22Rv1 (cell line): ENCODE data around the gene CES5A.
"Not testable (repeated sequence)": the region's sequence is repeated elsewhere in the genome, so short reads cannot be mapped to it uniquely, and the experiment has no call there.

Experiments
- H3K27ac ChIP-seq: fragments of 450-650 bp; 2 replicates; pipeline ENCODE4 v1.5.1; 2017
- ZFX ChIP-seq: fragments of 450-650 bp; IDR thresholded peaks from 2 replicates; pipeline ENCODE4 v1.6.1; 2017; ENCODE audit warnings: antibody characterized with exemption, borderline replicate concordance
- TF ChIP-seq, protein P1 (sequence below): fragments of 450-650 bp; IDR thresholded peaks from 2 replicates; pipeline ENCODE4 v1.5.1; 2017; ENCODE audit warnings: mild to moderate bottlenecking

Gene CES5A, protein sequence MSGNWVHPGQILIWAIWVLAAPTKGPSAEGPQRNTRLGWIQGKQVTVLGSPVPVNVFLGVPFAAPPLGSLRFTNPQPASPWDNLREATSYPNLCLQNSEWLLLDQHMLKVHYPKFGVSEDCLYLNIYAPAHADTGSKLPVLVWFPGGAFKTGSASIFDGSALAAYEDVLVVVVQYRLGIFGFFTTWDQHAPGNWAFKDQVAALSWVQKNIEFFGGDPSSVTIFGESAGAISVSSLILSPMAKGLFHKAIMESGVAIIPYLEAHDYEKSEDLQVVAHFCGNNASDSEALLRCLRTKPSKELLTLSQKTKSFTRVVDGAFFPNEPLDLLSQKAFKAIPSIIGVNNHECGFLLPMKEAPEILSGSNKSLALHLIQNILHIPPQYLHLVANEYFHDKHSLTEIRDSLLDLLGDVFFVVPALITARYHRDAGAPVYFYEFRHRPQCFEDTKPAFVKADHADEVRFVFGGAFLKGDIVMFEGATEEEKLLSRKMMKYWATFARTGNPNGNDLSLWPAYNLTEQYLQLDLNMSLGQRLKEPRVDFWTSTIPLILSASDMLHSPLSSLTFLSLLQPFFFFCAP

DNA sequence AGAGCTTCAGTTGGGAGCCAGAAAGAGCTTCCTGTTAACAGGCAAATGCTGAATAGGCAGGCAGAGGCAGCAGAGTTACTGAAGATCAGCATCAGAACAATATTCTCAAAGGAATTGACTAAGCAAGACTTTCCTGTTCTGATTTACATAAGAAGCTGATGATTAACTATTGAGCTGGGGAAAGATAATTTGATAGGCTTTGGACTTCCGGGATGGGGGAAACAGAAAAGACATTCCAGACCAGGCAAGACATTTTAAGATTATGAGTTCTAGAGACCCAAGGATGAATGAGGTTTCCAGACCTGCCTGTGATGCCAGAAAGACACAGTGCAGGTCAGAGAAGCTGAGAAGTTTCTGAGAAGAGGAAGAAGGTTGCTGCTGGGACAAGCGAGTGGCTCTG, at the start of gene CES5A:
Gene CES5A, minus strand, starts transcription at position 101 of the 400 bp plus-strand sequence. CDS start 152 bp downstream, outside the sequence.
- TF ChIP-seq, protein P1, sequence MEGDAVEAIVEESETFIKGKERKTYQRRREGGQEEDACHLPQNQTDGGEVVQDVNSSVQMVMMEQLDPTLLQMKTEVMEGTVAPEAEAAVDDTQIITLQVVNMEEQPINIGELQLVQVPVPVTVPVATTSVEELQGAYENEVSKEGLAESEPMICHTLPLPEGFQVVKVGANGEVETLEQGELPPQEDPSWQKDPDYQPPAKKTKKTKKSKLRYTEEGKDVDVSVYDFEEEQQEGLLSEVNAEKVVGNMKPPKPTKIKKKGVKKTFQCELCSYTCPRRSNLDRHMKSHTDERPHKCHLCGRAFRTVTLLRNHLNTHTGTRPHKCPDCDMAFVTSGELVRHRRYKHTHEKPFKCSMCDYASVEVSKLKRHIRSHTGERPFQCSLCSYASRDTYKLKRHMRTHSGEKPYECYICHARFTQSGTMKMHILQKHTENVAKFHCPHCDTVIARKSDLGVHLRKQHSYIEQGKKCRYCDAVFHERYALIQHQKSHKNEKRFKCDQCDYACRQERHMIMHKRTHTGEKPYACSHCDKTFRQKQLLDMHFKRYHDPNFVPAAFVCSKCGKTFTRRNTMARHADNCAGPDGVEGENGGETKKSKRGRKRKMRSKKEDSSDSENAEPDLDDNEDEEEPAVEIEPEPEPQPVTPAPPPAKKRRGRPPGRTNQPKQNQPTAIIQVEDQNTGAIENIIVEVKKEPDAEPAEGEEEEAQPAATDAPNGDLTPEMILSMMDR: no peak
- no peak for TF ChIP-seq ZFX
- H3K27ac ChIP-seq: no peak within 1 kb of the TSS

DNA sequence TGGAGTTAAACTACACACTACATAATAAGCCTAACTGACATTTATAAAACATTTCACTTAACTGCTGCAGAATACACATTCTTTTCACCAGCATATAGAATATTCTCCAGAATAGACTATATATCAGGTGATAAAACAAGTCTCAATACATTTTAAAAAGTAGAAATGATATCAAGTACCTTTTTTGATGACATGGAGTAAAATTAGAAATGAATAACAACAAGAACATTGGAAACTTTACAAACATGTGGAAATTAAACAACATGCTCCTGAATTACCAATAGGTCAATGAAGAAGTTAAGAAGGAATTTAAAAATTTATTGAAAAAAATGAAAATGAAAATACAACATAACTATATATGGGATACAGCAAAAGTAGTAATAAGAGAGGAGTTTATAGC, 47.5 kb upstream of the CES5A start:
- TF ChIP-seq, protein P1: no peak
- TF ChIP-seq ZFX: no peak
- H3K27ac ChIP-seq: no peak overlapping the region

DNA sequence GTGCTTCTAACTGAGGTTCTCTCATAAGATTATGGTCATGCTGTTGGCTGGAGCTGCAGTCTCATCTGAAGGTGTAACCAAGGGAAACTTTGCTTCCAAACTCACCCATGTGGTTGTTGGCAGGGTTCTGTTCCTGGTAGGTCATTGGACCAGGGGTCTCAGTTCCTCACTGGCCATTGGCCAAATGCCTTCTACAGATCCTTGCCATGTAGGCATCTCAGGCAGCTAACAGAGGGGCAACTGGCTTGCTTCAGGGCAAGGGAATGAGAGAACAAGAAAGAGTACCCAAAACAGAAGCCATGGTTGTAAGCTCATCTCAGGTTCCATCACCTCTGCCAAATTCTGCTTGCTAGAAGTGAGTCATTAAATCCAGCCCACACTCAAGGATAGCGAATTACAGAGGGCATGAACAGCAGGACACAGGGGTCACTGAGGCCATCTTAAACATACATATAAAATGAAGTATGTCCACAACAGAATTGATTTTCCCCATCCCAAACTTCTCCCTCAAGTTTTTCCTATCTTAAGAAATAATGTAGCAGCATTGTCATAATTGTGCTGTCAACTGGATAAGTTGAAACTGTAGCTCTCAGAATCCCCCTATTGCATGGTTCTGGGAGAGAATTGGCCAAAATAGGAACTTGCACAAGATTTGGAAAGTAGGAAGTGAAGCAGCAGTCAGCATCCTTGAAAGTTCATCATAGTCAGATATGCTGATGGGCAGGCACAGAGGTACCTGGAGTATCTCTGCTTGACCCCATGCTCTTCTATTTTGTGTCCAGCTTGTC, 42.4 kb upstream of the CES5A start:
- TF ChIP-seq, protein P1: no peak
- no peak for TF ChIP-seq ZFX
- no peak overlapping the region for H3K27ac ChIP-seq

DNA sequence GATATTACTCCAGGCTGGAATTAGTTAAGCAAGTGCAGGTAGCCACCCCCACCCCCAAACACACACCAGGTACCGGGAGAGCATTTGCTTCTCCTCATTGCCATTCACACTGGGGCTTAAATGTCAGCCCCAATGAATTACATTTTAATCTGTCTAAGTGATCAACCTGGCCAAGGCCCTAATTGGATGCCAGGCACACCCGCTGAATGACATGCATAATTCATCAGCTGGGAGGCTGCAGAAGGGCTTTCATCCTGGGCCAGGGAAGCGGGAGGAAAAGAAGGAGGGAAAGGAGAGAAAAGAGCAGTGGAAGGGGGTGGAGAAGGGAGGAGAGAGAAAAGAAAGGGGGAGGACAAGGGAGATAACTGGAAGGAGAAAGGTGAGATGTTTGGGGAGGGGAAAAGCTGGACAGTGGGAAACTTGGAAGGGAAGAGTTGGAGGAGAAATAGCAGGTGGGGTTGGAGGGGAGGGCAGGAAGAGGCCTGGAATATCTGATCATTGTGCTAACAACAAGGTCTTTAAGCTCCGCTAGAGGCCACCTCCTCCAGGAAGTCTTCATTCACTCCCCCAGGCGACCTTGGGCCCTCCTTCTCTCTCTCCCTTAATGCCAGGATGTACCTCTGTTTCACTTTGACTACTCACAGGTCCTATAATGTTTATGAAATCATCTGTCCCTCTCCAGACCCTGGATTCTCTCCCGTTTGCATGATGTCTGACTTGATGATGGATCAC, 40.1 kb upstream of the CES5A start:
- TF ChIP-seq, protein P1: no peak
- TF ChIP-seq ZFX: no peak

DNA sequence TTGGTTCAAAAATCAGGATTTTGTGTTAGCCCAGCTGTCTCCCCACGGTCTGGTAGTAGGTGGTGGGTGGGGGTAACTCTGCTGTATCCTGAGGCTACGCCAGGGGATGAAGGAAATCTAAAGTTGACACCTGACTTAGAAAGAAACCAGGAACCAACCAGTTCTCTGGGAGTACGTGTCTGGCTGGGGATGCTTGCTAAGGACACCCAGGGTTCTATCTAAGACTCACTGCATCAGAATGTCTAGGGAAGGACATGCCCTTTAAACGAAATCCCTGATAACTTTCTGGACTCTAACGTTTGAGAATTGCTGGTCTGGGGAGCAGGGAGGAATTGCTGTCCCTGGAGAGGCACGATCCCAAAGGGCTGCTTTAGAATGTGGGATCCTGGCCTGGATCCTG, 39.2 kb upstream of the CES5A start:
- TF ChIP-seq, protein P1: no peak
- no peak for TF ChIP-seq ZFX
- H3K27ac ChIP-seq: no peak overlapping the region

More for the DNA sequence above, 40.1 kb upstream of the CES5A start:
- H3K27ac ChIP-seq: no peak overlapping the region

DNA sequence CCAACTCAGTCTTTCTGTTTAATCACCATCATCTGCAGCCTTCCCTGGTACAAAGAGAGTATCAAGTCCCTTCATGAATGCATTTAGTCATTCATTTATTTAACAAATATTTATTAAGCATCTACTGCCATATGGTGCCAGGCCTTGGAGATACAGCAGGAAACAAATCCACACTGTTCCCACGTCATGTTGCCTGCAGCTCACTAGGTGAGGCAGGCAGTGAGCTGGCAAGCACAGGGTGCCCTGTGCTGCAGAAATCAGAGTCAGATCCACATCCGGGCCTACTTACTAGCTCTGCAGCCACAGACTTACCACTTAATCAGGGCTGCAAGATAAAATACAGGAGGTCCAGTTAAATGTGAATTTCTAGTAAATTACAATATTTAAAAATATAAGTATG, 38.5 kb upstream of the CES5A start:
- TF ChIP-seq ZFX: no peak
- TF ChIP-seq, protein P1: no peak
- H3K27ac ChIP-seq: no peak overlapping the region

DNA sequence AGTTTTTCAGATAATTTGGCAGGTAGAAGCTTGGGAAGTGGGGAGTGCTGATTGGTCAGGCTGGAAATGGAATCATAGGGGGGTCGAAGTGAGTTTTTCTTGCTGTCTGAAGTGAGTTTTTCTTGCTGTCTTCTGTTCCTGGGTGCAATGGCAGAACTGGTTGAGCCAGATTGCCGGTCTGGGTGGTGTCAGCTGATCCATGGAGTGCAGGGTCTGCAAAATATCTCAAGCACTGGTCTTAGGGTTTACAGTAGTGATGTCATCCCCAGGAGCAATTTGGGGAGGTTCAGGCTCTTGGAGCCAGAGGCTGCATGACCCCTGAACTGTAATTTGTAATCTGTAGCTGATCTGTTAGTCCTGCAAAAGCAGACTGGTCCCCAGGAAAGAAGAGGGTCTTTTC, 37.9 kb upstream of the CES5A start:
- not testable (repeated sequence) for H3K27ac ChIP-seq
